ENCODE measurements around the gene IKZF1. TPM values are rescaled to one million over a fixed set of nuclear protein-coding genes. Genes with fewer than 3 reads are reported as not detected.

Gene IKZF1
- total RNA-seq, 2 experiments from 2014 or later = 245 to 260 TPM

DNA sequence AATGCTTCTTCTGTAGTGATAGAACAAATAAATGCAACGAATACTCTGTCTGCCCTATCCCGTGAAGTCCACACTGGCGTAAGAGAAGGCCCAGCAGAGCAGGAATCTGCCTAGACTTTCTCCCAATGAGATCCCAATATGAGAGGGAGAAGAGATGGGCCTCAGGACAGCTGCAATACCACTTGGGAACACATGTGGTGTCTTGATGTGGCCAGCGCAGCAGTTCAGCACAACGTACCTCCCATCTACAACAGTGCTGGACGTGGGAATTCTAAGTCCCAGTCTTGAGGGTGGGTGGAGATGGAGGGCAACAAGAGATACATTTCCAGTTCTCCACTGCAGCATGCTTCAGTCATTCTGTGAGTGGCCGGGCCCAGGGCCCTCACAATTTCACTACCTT, 99.9 kb downstream of the IKZF1 start:
- H3K4me3 Mint-ChIP-seq = no peak overlapping the region
- ChIA-PET CTCF (interaction anchor here (1.0 to 1.1 kb wide), 2 partner anchors 9 to 14 kb away, joined by 3 read pairs; no protein-coding TSS in a partner anchor), POLR2A (no interaction called here)
- ATAC-seq = peak; percentile 17
- intact Hi-C loops (cut with DNase I, micrococcal nuclease) = no loop called here
- H3K27me3 Mint-ChIP-seq = no peaks in the 10 kb centered on the region
- peak overlapping the region; percentile 32 for H3K27ac Mint-ChIP-seq
- no peak for DNase-seq
- H3K4me1 Mint-ChIP-seq = peaks cover 80% of the 10 kb centered on the region
- H3K9me3 Mint-ChIP-seq (ENCODE audit: low read depth) = no peaks in the 10 kb centered on the region
- peaks cover 53% of the 10 kb centered on the region for H3K36me3 Mint-ChIP-seq (ENCODE audit: low read depth)

DNA sequence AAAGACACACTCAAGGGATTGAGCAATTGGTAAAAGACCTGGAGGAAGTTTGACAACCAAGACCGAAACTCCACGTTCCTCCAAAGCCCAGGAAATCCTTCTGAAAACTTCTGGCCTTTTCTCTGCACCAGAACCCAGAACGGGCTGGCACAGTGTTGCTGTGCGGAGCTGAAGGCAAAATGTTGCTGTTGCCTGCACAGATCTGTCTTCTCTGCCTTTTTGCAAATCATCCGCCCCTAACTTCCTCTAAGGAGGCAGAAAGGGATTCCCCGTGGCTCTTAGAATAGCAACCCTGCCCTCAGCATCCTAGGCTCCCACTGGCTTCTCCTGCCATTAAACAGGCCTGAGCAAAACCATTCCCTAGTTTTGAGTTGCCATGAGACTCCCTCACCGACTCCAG, 100.7 kb downstream of the IKZF1 start:
- H3K27ac Mint-ChIP-seq = peak overlapping the region; percentile 69
- H3K4me3 Mint-ChIP-seq = no peak overlapping the region
- H3K4me1 Mint-ChIP-seq = peaks cover 84% of the 10 kb centered on the region
- H3K36me3 Mint-ChIP-seq (ENCODE audit: low read depth) = peaks cover 45% of the 10 kb centered on the region
- DNase-seq = no peak
- no peaks in the 10 kb centered on the region for H3K9me3 Mint-ChIP-seq (ENCODE audit: low read depth)
- no peaks in the 10 kb centered on the region for H3K27me3 Mint-ChIP-seq
- ChIA-PET POLR2A (no interaction called here), CTCF (interaction anchor here (1.3 kb wide), 1 partner anchor 13 kb away, joined by 6 read pairs; no protein-coding TSS in a partner anchor)
- no peak for ATAC-seq
- intact Hi-C loops (cut with DNase I, micrococcal nuclease) = no loop called here

DNA sequence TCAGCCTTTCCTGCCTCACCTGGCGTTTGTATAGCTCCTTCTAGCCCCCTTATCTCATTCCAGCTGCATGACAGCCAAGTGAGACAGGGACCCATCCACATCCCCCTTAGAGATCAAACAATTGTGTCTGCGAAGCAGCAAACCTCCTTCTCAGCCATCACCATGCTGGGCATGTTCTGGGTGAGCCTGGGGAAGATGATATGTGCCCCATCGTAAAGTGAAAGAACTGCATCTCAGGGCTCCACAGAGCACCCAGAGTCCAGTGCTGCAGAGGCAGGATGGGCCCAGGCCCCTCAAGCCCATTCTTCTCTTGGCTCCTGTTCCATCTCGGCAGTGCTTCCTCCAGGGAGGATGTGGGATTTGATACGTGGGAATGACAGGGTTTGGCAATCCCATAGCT, 102.4 kb downstream of the IKZF1 start:
- DNase-seq = no peak
- Mint-ChIP-seq H3K36me3 (ENCODE audit: low read depth) (peaks cover 28% of the 10 kb centered on the region), H3K27me3 (no peaks in the 10 kb centered on the region), H3K4me3 (no peak overlapping the region), H3K27ac (no peak overlapping the region), H3K9me3 (ENCODE audit: low read depth) (no peaks in the 10 kb centered on the region), H3K4me1 (peaks cover 83% of the 10 kb centered on the region)
- POLR2A ChIA-PET = interaction anchor here (0.5 to 0.6 kb wide), 2 partner anchors 188 to 714 kb away, joined by 3 read pairs; no protein-coding TSS in a partner anchor
- peak; percentile 19 for ATAC-seq
- CTCF ChIA-PET = interaction anchor here (0.6 to 1.6 kb wide), 6 partner anchors 9 to 349 kb away, joined by 3 to 17 read pairs (median 4); no protein-coding TSS in a partner anchor
- intact Hi-C loops (cut with DNase I, micrococcal nuclease) = no loop called here

DNA sequence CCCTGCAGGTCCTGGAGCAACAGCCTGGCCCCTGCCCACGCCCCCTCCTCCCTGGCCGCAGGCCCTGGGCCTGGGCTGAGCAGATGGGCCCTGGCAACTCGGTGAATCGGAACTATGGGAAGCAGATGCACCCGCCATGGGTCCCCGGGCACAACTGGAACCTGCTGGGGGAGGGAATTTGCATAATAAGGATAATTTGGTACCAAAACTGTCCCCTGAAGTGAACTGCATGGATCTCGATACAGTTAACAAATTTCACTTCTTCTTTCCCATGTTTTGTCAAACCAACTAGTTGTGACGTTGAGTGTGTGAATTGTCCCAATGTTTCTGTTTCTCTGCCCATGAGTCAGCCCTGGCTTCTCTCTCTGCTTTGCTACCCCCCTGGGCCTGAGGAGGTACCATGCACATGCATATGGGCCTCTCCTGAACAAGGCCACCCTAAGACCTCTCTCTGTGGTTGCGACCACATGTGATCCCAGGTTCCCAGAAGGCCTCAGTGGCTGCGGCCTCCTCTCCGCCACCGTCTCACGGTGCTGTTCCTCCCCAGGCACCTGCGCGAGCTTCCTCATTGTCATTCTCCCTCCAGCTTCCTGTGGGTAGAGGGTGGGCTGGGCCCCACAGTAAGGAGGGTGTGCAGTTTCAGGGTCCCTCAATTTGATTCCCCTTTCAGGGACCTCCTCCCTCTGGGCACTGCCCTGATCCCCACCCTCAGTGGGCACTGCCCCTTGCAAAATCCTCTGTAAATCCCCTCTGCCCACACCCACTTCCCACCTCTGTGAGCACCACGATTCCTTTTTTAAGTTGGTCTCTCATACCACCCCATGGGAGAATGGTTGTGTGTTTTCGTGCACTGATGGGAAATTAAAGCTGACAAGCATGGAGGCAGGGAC, 105.6 kb downstream of the IKZF1 start:
- H3K9me3 Mint-ChIP-seq (ENCODE audit: low read depth) = no peaks in the 10 kb centered on the region
- H3K27ac Mint-ChIP-seq = peak overlapping the region; percentile 7
- intact Hi-C loops (cut with DNase I, micrococcal nuclease) = no loop called here
- peaks cover 52% of the 10 kb centered on the region for H3K4me1 Mint-ChIP-seq
- H3K4me3 Mint-ChIP-seq = no peak overlapping the region
- DNase-seq = peak; percentile 34
- CTCF ChIA-PET = interaction anchor here (1.0 to 1.4 kb wide), 3 partner anchors 10 to 35 kb away, joined by 3 to 6 read pairs (median 3); no protein-coding TSS in a partner anchor
- H3K36me3 Mint-ChIP-seq (ENCODE audit: low read depth) = peaks cover 1% of the 10 kb centered on the region
- peak; percentile 30 for ATAC-seq
- H3K27me3 Mint-ChIP-seq = no peaks in the 10 kb centered on the region
- POLR2A ChIA-PET = interaction anchor here (1.1 kb wide), 1 partner anchor 31 kb away, joined by 6 read pairs; no protein-coding TSS in a partner anchor

DNA sequence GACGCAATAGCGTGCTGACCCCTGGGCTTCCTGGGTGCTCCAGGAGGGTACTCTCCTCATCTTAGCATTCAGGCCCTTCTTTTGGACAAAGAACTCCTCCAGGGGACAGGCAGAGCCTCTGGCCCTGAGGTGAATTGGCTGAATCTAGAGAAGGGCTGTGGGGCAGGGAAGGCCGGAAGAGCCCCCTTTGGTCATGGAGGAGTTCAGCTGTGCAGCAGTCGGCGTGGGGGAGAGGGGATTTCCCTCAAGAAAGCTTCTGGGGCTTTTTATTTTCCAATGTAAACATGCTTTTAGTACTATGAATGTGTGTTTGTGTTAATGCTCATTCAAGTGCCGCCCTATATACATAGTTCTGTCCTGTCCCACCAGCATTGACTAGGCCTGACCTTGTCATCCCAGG, 106.8 kb downstream of the IKZF1 start:
- peaks cover 51% of the 10 kb centered on the region for H3K4me1 Mint-ChIP-seq
- no peak overlapping the region for H3K4me3 Mint-ChIP-seq
- no peaks in the 10 kb centered on the region for H3K9me3 Mint-ChIP-seq (ENCODE audit: low read depth)
- no peak overlapping the region for H3K27ac Mint-ChIP-seq
- no peaks in the 10 kb centered on the region for H3K36me3 Mint-ChIP-seq (ENCODE audit: low read depth)
- ATAC-seq = no peak
- H3K27me3 Mint-ChIP-seq = no peaks in the 10 kb centered on the region
- intact Hi-C loops (cut with DNase I, micrococcal nuclease) = no loop called here
- ChIA-PET CTCF (interaction anchor here (0.6 to 1.4 kb wide), 6 partner anchors 9 to 316 kb away, joined by 3 to 6 read pairs (median 3); no protein-coding TSS in a partner anchor), POLR2A (interaction anchor here (0.7 to 1.1 kb wide), 2 partner anchors 8 to 32 kb away, joined by 3 to 6 read pairs; no protein-coding TSS in a partner anchor)
- no peak for DNase-seq

GRCh38 chr7:50412973-50413372, 108.5 kb downstream of the IKZF1 start:
- ATAC-seq (no peak), DNase-seq (no peak)
- H3K9me3 Mint-ChIP-seq (ENCODE audit: low read depth) = no peaks in the 10 kb centered on the region
- intact Hi-C loops (cut with DNase I, micrococcal nuclease) = no loop called here
- ChIA-PET CTCF (interaction anchor here (0.7 to 1.4 kb wide), 3 partner anchors 9 to 137 kb away, joined by 3 read pairs; no protein-coding TSS in a partner anchor), POLR2A (no interaction called here)
- peaks cover 50% of the 10 kb centered on the region for H3K4me1 Mint-ChIP-seq
- H3K4me3 Mint-ChIP-seq = no peak overlapping the region
- no peaks in the 10 kb centered on the region for H3K27me3 Mint-ChIP-seq
- H3K27ac Mint-ChIP-seq = no peak overlapping the region
- H3K36me3 Mint-ChIP-seq (ENCODE audit: low read depth) = no peaks in the 10 kb centered on the region

DNA sequence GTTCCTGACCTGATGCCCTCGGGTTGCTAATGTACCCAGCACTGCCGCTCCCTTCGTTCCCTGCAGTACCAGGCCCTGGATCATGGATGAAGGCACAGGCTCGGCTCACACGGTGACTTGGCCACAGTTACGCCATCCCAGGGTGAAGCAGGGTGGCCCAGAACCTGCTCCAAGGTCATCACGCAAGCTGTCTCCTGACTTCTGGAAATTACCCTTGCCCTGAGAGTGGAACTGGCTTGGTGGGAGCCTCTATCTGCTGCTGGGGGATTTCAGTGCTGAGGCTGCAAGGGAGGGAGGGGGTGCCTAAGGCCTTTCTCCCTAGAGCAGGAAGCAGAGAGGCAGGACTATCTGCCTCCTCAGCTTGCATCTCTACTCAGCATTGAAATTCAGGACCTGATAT, 109.0 kb downstream of the IKZF1 start:
- no peak for ATAC-seq
- POLR2A ChIA-PET = no interaction called here
- CTCF ChIA-PET = interaction anchor here (0.7 to 1.4 kb wide), 3 partner anchors 10 to 138 kb away, joined by 3 read pairs; no protein-coding TSS in a partner anchor
- no peak for DNase-seq
- Mint-ChIP-seq H3K4me1 (peaks cover 50% of the 10 kb centered on the region), H3K36me3 (ENCODE audit: low read depth) (no peaks in the 10 kb centered on the region), H3K4me3 (no peak overlapping the region), H3K9me3 (ENCODE audit: low read depth) (no peaks in the 10 kb centered on the region), H3K27ac (no peak overlapping the region), H3K27me3 (no peaks in the 10 kb centered on the region)
- intact Hi-C loops (cut with DNase I, micrococcal nuclease) = no loop called here

GRCh38 chr7:50415844-50416364, 111.4 kb downstream of the IKZF1 start:
- H3K4me1 Mint-ChIP-seq = peaks cover 33% of the 10 kb centered on the region
- intact Hi-C loops (cut with DNase I, micrococcal nuclease) = loop anchor here in 1 of 2 experiments (5.0 kb wide), 2 partner anchors 44 to 99 kb away; no protein-coding TSS in a partner anchor
- ChIA-PET POLR2A (no interaction called here), CTCF (interaction anchor here (0.6 to 4.5 kb wide), 12 partner anchors 8 to 323 kb away, joined by 3 to 52 read pairs (median 4); partner anchors contain the start of gene ZPBP)
- H3K27me3 Mint-ChIP-seq = no peaks in the 10 kb centered on the region
- ATAC-seq = peak; percentile 51
- no peaks in the 10 kb centered on the region for H3K9me3 Mint-ChIP-seq (ENCODE audit: low read depth)
- DNase-seq = no peak
- H3K4me3 Mint-ChIP-seq = no peak overlapping the region
- H3K27ac Mint-ChIP-seq = peak overlapping the region; percentile 83
- no peaks in the 10 kb centered on the region for H3K36me3 Mint-ChIP-seq (ENCODE audit: low read depth)

DNA sequence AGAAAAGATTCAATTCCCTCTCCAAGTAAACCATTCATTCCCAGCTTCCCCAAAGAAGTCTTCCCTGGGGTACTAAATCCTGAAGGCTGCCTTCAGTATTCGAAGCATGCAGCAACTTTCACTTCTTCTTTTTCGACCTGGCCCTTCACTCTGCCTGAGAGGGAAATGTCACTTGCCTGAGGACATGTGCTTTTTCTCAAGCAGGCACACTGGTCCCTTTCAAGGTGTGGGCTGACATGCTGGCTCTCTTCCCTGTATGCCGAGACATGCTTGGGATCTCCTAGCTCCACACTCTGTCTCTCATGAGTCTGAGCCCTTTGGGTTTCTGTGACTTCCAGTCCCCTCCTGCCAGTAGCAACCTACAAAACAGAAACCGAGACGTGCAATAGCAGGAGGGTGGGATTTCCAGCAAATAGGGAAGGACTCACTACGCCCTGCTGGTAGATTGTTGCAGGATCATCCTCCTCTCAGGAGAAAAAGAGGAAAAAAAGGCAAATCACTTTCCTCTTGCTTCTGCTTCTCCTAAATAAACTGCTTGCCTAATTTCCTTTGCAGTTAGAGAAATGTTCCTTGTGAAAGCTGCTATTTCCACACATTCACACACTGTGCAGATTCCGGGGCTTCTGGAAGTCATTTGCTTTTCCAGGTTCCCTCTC, 112.1 kb downstream of the IKZF1 start:
- peak overlapping the region; percentile 83 for H3K27ac Mint-ChIP-seq
- intact Hi-C loops (cut with DNase I, micrococcal nuclease) = loop anchor here in 1 of 2 experiments (5.0 kb wide), 2 partner anchors 44 to 99 kb away; no protein-coding TSS in a partner anchor
- no peaks in the 10 kb centered on the region for H3K36me3 Mint-ChIP-seq (ENCODE audit: low read depth)
- no peak for ATAC-seq
- POLR2A ChIA-PET = no interaction called here
- no peak for DNase-seq
- peak overlapping the region; percentile 52 for H3K4me3 Mint-ChIP-seq
- no peaks in the 10 kb centered on the region for H3K27me3 Mint-ChIP-seq
- CTCF ChIA-PET = interaction anchor here (0.6 to 4.5 kb wide), 15 partner anchors 9 to 384 kb away, joined by 3 to 52 read pairs (median 6); partner anchors contain the start of gene ZPBP
- H3K9me3 Mint-ChIP-seq (ENCODE audit: low read depth) = no peaks in the 10 kb centered on the region
- H3K4me1 Mint-ChIP-seq = peaks cover 26% of the 10 kb centered on the region

GRCh38 chr7:50418086-50418515, 113.6 kb downstream of the IKZF1 start:
- peaks cover 24% of the 10 kb centered on the region for H3K4me1 Mint-ChIP-seq
- ATAC-seq = peak; percentile 96
- intact Hi-C loops (cut with DNase I, micrococcal nuclease) = loop anchor here (1.0 to 5.0 kb wide), 8 partner anchors 28 to 326 kb away; no protein-coding TSS in a partner anchor

More at GRCh38 chr7:50418086-50418515, 113.6 kb downstream of the IKZF1 start:
- POLR2A ChIA-PET = interaction anchor here (1.0 kb wide), 1 partner anchor 325 kb away, joined by 3 read pairs; the partner anchor contains the start of gene ZPBP
- CTCF ChIA-PET = interaction anchor here (0.5 to 4.5 kb wide), 54 partner anchors 10 to 345 kb away, joined by 3 to 52 read pairs (median 6); partner anchors contain the start of gene ZPBP
- H3K27me3 Mint-ChIP-seq = no peaks in the 10 kb centered on the region
- no peak overlapping the region for H3K4me3 Mint-ChIP-seq
- H3K9me3 Mint-ChIP-seq (ENCODE audit: low read depth) = no peaks in the 10 kb centered on the region
- H3K36me3 Mint-ChIP-seq (ENCODE audit: low read depth) = no peaks in the 10 kb centered on the region
- H3K27ac Mint-ChIP-seq = no peak overlapping the region
- peak; percentile 89 for DNase-seq
